Caco-2 (cell line): ENCODE data around the gene SPDYE16. TPM values are rescaled to one million over a fixed set of nuclear protein-coding genes. Genes with fewer than 3 reads are reported as not detected.

ENCODE experiments used
- BruUV-seq: library from RNA; stranded (reverse); fragments of 400-500 nt; replicated peaks from 2 replicates; lab custom pipeline; 2021; lab: Mats Ljungman, UMichigan
- CTCF ChIA-PET: fragments of 300-600 bp; sonication (Branson Sonifier 250); formaldehyde crosslinking; loops from one replicate; lab custom pipeline; 2022; ENCODE audit warnings: antibody characterized with exemption; lab: Charles Lee
- POLR2A ChIA-PET: fragments of 300-600 bp; sonication (Branson Sonifier 250); formaldehyde crosslinking; loops from one replicate; lab custom pipeline; 2022; ENCODE audit warnings: antibody characterized with exemption; lab: Charles Lee
- DNase-seq, 2 experiments: peaks; one replicate each; pipeline versions ENCODE4 v3.0.0 to v3.0.0-alpha.2; 2020 to 2022
- H3K27me3 ChIP-seq: replicated peaks from 2 replicates; pipeline ENCODE4 v1.6.0; 2011; ENCODE audit warnings: low read length; ENCODE audit not compliant: control insufficient read depth, insufficient read depth
- H3K36me3 ChIP-seq: 2 replicates; pipeline ENCODE4 v1.5.1; 2011; ENCODE audit warnings: low read length; ENCODE audit not compliant: control insufficient read depth, insufficient read depth
- H3K4me1 ChIP-seq: fragments of 250-450 bp; sonication (Bioruptor Pico); 2 replicates; pipeline ENCODE4 v1.5.1; 2020; ENCODE audit warnings: mild to moderate bottlenecking
- H3K4me3 ChIP-seq: 2 replicates; pipeline ENCODE4 v1.5.1; 2011; ENCODE audit warnings: low read depth, mild to moderate bottlenecking, control low read depth, low read length
- H3K9me3 ChIP-seq: fragments of 250-450 bp; sonication (Bioruptor Pico); 2 replicates; pipeline ENCODE4 v1.5.1; 2020; ENCODE audit warnings: mild to moderate bottlenecking, moderate library complexity
- H3K27ac Mint-ChIP-seq: one replicate; pipeline ENCODE4 v1.8.0; 2022; ENCODE audit warnings: mixed read lengths; ENCODE audit not compliant: unreplicated experiment
- H3K27me3 Mint-ChIP-seq: one replicate; pipeline ENCODE4 v1.8.0; 2022; ENCODE audit warnings: mixed read lengths; ENCODE audit not compliant: insufficient read depth, unreplicated experiment
- H3K36me3 Mint-ChIP-seq: one replicate; pipeline ENCODE4 v1.8.0; 2022; ENCODE audit warnings: mild to moderate bottlenecking, mixed read lengths; ENCODE audit not compliant: insufficient read depth, unreplicated experiment
- H3K4me1 Mint-ChIP-seq: one replicate; pipeline ENCODE4 v1.8.0; 2022; ENCODE audit warnings: low read depth, mixed read lengths; ENCODE audit not compliant: unreplicated experiment
- H3K4me3 Mint-ChIP-seq: one replicate; pipeline ENCODE4 v1.8.0; 2022; ENCODE audit warnings: mild to moderate bottlenecking, moderate library complexity, mixed read lengths; ENCODE audit not compliant: unreplicated experiment
- H3K9me3 Mint-ChIP-seq: one replicate; pipeline ENCODE4 v1.8.0; 2022; ENCODE audit warnings: mixed read lengths; ENCODE audit not compliant: unreplicated experiment
- CTCF ChIP-seq, 2 experiments: fragments of 200-600 bp in 1 of 2; IDR thresholded peaks; 1 replicate in 1 of 2; 2 replicates in 1 of 2; pipeline versions ENCODE4 v1.5.1 to v1.8.0; 2011 to 2022; ENCODE audit warnings: antibody characterized with exemption in 1 of 2, control low read depth in 1 of 2, inconsistent platforms in 1 of 2, low read depth in 1 of 2, low read length in 1 of 2, mild to moderate bottlenecking in 1 of 2, moderate library complexity in 1 of 2; ENCODE audit not compliant: insufficient read depth in 1 of 2, severe bottlenecking in 1 of 2, unreplicated experiment in 1 of 2
- intact Hi-C: fragments of 100-400 bp; cut with micrococcal nuclease; formaldehyde crosslinking; loops from one replicate; pipeline ENCODE4 v1.10.0; 2022; ENCODE audit not compliant: unreplicated experiment
- total RNA-seq: library from RNA; stranded (reverse); gene quantifications from 2 replicates; pipeline ENCODE4 v1.2.3, GENCODE V29; 2022

Gene SPDYE16
- total RNA-seq, 1 experiment from 2014 or later: 0.34 TPM

GRCh38 chr7:76515999-76516443 lies 27.1 kb downstream of the SPDYE16 start:
- intact Hi-C loops: no loop called here

GRCh38 chr7:76514926-76515771 lies 27.9 kb downstream of the SPDYE16 start:
- no peak for TF ChIP-seq CTCF (IDR thresholded peaks at IDR 0.05; ENCODE audit: insufficient read depth in 1 of 2, low read depth in 1 of 2, low read length in 1 of 2, severe bottlenecking in 1 of 2, unreplicated experiment in 1 of 2)
- no peak overlapping the region for H3K4me3 Mint-ChIP-seq
- H3K9me3 Mint-ChIP-seq: no peaks in the 10 kb centered on the region
- no peak for DNase-seq
- no TSS peak for BruUV-seq
- H3K27ac Mint-ChIP-seq: no peak overlapping the region
- Histone ChIP-seq H3K36me3 (no peaks in the 10 kb centered on the region), H3K27me3 (no peaks in the 10 kb centered on the region), H3K9me3 (no peaks in the 10 kb centered on the region), H3K4me1 (peaks cover 6% of the 10 kb centered on the region), H3K4me3 (no peak overlapping the region)
- no peaks in the 10 kb centered on the region for H3K27me3 Mint-ChIP-seq
- intact Hi-C loops: no loop called here
- ChIA-PET POLR2A (no interaction called here), CTCF (no interaction called here)
- no peaks in the 10 kb centered on the region for H3K4me1 Mint-ChIP-seq
- peaks cover 6% of the 10 kb centered on the region for H3K36me3 Mint-ChIP-seq

More at GRCh38 chr7:76515999-76516443, 27.1 kb downstream of the SPDYE16 start:
- Histone ChIP-seq H3K4me1 (no peaks in the 10 kb centered on the region), H3K27me3 (no peaks in the 10 kb centered on the region), H3K4me3 (no peak overlapping the region), H3K36me3 (no peaks in the 10 kb centered on the region), H3K9me3 (no peaks in the 10 kb centered on the region)
- Mint-ChIP-seq H3K36me3 (peaks cover 5% of the 10 kb centered on the region), H3K4me3 (no peak overlapping the region), H3K4me1 (no peaks in the 10 kb centered on the region), H3K27ac (no peak overlapping the region), H3K27me3 (no peaks in the 10 kb centered on the region), H3K9me3 (no peaks in the 10 kb centered on the region)
- peak; percentile 44 to 50 for TF ChIP-seq CTCF (IDR thresholded peaks at IDR 0.05; ENCODE audit: insufficient read depth in 1 of 2, low read depth in 1 of 2, low read length in 1 of 2, severe bottlenecking in 1 of 2, unreplicated experiment in 1 of 2)
- peak in 1 of 2 experiments; percentile 65 for DNase-seq
- BruUV-seq: no TSS peak
- ChIA-PET POLR2A (no interaction called here), CTCF (no interaction called here)

- Histone ChIP-seq H3K4me1 (peaks cover 10% of the 10 kb centered on the region), H3K36me3 (no peaks in the 10 kb centered on the region), H3K9me3 (no peaks in the 10 kb centered on the region), H3K4me3 (no peak overlapping the region), H3K27me3 (no peaks in the 10 kb centered on the region)
- BruUV-seq: no TSS peak
- H3K27ac Mint-ChIP-seq: no peak overlapping the region
- peaks cover 12% of the 10 kb centered on the region for H3K36me3 Mint-ChIP-seq
- CTCF ChIA-PET: no interaction called here
- intact Hi-C loops: no loop called here
- H3K9me3 Mint-ChIP-seq: no peaks in the 10 kb centered on the region
- no peak for DNase-seq
- H3K4me1 Mint-ChIP-seq: no peaks in the 10 kb centered on the region
- TF ChIP-seq CTCF (IDR thresholded peaks at IDR 0.05; ENCODE audit: insufficient read depth in 1 of 2, low read depth in 1 of 2, low read length in 1 of 2, severe bottlenecking in 1 of 2, unreplicated experiment in 1 of 2): no peak
- POLR2A ChIA-PET: no interaction called here
- no peaks in the 10 kb centered on the region for H3K27me3 Mint-ChIP-seq
- no peak overlapping the region for H3K4me3 Mint-ChIP-seq
Measured at GRCh38 chr7:76513817-76514799, 29.0 kb downstream of the SPDYE16 start.
